HG02571 (cell line): ENCODE data around the gene IL6.
"Not testable (repeated sequence)": the region's sequence is repeated elsewhere in the genome, so short reads cannot be mapped to it uniquely, and the experiment has no call there.

Source experiments
- ATAC-seq: cut with Tn5 transposase; IDR thresholded peaks from one replicate; pipeline ENCODE4 v1.9.1; 2021; ENCODE audit warnings: mild to moderate bottlenecking, moderate library complexity; ENCODE audit not compliant: unreplicated experiment

Gene IL6

DNA sequence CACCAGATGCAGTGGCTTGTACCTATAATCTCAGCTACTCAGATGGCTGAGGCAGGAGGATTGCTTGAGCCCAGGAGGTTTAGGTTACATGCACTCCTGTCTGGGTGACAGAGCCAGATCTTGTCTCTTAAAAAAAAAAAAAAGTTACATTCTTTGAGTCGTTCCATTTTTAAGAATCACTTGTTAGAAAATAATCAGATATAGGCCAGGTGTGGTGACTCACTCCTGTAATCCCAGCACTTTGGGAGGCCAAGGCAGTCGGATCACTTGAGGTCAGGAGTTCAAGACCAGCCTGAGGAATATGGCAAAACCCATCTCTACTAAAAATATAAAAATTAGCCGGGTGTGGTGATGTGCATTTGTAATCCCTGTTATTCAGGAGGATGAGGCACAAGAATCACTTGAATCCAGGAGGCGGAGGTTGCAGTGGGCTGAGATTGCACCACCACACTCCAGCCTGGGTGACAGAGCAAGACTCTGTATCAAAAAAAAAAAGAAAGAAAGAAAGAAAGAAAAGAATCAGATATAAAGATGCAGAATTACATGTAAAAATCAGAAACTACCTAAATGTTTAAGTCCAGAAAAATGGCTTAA, 52.8 kb downstream of the IL6 start:
- ATAC-seq, result not testable (repeated sequence)

- no peak for ATAC-seq
These were observed 54.3 kb downstream of the IL6 start for GRCh38 chr7:22781230-22781711.
